SK-N-MC (cell line): ENCODE measurements around the gene CCDC88B.

ENCODE experiments used
- DNase-seq: peaks from one replicate; pipeline ENCODE4 v3.0.0-alpha.2; 2011; ENCODE audit warnings: low read depth, low spot score
- H3K27ac ChIP-seq: fragments of 200-600 bp; sonication (generic); 2 replicates; pipeline ENCODE4 v1.5.1; 2016; ENCODE audit warnings: mixed run types
- H3K36me3 ChIP-seq: fragments of 200-600 bp; sonication (generic); 2 replicates; pipeline ENCODE4 v1.6.1; 2017; ENCODE audit warnings: antibody characterized with exemption, low read length, mixed read lengths; ENCODE audit not compliant: insufficient read depth
- H3K4me3 ChIP-seq: fragments of 200-600 bp; sonication (generic); 2 replicates; pipeline ENCODE4 v1.5.1; 2016
- H3K9ac ChIP-seq: fragments of 200-600 bp; sonication (generic); 2 replicates; pipeline ENCODE4 v1.8.0; 2017; ENCODE audit warnings: mixed run types, mixed read lengths; ENCODE audit not compliant: insufficient read length
- H3K9me3 ChIP-seq: fragments of 200-600 bp; sonication (generic); 2 replicates; pipeline ENCODE4 v1.6.1; 2017; ENCODE audit warnings: low read depth, mild to moderate bottlenecking, antibody characterized with exemption, low read length, moderate library complexity, mixed read lengths
- EZH2 ChIP-seq: fragments of 200-600 bp; sonication (generic); IDR thresholded peaks from one replicate; pipeline ENCODE4 v1.6.1; 2017; ENCODE audit warnings: antibody characterized with exemption
- FOXP2 ChIP-seq: optimal IDR thresholded peaks from 2 replicates; pipeline ENCODE3; 2011; ENCODE audit warnings: mild to moderate bottlenecking, moderate library complexity; ENCODE audit not compliant: insufficient read depth; ENCODE audit errors: extremely low read length, control extremely low read depth
- POLR2AphosphoS5 ChIP-seq: IDR thresholded peaks from 2 replicates; pipeline ENCODE4 v1.6.1; 2012; ENCODE audit warnings: mild to moderate bottlenecking, low read depth, low read length, borderline replicate concordance

The CCDC88B gene

DNA sequence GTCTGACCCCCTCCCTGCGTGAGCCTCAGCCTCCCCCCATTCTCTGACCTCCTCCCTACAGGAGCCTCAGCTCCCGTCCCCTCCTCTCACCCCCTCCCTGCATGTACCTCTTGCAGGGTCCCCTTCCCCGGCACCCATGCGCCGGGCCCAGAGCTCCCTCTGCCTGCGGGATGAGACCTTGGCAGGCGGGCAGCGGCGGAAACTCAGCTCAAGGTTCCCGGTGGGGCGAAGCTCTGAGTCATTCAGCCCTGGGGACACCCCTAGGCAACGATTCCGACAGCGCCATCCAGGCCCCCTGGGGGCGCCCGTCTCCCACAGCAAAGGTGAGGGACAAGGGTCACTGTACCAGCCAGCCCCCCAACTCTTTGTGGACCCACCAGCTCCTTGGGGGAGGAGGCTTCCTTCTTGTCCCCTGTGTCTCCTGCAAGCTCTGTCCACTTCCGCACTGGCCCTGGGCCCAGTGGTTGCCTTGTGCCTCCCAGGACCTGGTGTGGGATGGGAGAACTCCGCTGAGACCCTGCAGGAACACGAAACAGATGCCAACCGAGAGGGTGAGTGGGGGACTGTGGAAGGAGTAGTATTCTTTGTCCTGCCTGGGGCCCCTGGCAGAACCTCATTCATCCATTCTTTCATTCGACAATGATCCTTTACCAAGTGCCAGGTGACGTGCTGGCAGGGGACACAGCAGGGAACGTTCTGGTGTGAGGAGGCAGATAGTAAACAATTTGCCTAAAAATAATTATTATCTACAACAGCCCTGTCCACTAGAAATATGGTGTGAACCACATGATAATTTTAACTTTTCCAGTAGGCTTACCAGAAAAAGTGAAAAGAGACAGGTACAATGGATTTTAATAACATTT lies 15.3 kb downstream of the CCDC88B start:
- H3K9me3 ChIP-seq = no peaks in the 10 kb centered on the region
- peak overlapping the region; percentile 50; the same call in 1 of the 2 replicates for H3K4me3 ChIP-seq
- peak overlapping the region; percentile 63 for H3K9ac ChIP-seq
- no peak for TF ChIP-seq EZH2
- no peak for TF ChIP-seq POLR2AphosphoS5
- no peak for TF ChIP-seq FOXP2
- H3K36me3 ChIP-seq = no peaks in the 10 kb centered on the region
- no peak for DNase-seq
- peak overlapping the region; percentile 54; the same call in 1 of the 2 replicates for H3K27ac ChIP-seq

DNA sequence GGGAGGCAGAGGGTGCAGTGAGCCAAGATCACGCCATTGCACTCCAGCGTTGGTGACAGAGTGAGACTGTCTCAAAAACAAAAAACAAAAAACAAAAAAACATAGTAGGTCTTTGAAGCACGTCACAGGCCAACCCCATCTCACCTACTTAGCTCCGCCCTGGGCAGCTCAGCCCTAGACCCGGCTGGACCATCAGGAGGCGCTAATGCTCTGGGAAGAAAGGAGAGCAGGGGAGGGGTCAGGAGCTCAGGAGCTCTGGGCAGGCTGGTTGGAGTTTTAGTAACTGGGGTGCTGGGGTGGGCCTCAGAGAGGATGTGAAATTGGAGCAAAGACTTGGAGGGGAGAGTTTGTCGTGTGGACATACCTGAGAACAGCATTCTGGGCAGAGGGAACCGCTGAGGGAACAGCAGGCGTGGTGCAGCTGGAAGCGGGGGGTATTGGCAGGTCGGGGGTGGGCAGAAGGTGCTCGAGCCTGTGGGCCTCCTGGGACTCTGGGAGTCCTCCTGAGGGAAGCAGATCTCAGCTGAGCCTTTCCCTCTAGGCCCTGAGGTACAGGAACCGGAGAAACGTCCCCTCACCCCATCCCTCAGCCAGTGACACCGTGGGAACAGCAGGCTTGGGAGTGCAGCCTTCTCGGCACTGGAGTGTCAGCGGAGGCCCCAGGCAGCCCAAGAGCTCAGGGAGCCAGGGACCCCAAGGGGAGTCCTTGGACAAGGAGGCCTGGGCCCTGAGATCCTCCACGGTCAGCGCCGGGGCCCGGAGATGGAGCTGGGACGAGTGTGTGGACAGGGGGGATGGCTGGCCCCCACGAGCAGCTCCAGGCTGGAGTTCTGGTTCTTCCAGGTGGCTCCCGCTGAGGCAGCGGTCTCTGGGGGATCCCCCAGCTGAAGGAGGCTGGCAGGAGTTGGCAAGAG lies 16.8 kb downstream of the CCDC88B start:
- TF ChIP-seq POLR2AphosphoS5 (no peak), EZH2 (no peak), FOXP2 (no peak)
- Histone ChIP-seq H3K36me3 (no peaks in the 10 kb centered on the region; the same call in 1 of the 2 replicates), H3K9me3 (no peaks in the 10 kb centered on the region), H3K9ac (no peak overlapping the region), H3K4me3 (no peak overlapping the region), H3K27ac (no peak overlapping the region)
- DNase-seq = no peak

DNA sequence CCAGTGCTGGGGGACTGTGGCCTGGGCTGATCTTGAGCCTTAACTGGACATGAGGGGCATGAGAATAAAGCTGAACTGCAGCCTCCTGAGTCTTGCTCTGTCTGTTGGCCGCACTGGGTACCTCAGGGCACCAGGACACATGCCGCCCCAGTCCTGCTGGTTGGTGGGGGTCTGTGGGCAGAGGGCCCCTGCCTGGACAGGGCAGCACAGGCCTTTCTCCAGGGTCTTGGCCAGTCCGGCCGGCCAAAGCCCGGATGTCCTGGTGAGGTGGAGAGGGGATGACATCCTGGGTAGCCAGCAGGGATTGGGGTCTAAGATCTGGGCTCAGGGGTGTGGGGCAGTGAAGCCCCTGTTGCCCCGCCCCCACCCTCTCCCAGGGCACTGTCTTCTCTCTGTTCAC lies 17.4 kb downstream of the CCDC88B start:
- H3K9ac ChIP-seq = no peak overlapping the region
- no peak for TF ChIP-seq EZH2
- TF ChIP-seq POLR2AphosphoS5 = no peak
- TF ChIP-seq FOXP2 = no peak
- H3K9me3 ChIP-seq = no peaks in the 10 kb centered on the region
- no peaks in the 10 kb centered on the region; the same call in 1 of the 2 replicates for H3K36me3 ChIP-seq
- H3K4me3 ChIP-seq = no peak overlapping the region
- DNase-seq = no peak
- no peak overlapping the region for H3K27ac ChIP-seq

DNA sequence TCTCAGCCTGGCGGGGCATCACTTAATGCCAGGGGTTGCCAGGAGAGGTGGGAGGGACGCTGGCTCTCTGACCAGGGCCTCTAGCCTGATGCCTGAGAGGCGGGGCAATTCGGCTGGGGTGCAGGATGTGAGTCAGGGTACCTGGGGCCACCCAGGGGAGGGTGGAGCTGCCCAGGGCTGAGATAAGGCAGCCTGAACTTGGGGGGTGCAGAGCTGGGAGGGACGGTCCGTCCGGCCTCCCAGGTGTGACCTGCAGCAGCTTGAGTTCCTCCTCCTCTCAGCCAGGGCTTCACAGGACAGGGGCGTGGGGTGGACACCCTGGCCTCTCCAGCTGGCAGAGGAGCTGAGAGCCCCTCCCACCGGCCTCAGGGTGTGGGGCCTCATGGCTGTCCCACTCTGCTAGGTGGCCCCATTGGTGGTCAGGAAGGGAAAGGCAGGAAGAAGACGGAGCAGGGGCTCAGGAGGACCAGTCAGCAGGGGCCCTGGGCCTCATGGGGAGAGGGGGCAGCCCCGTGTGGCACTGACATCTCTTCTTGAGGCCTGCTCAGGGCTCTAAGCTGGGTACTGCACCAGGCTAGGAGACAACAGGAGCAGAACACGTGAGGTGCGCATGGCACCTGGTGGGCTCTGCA lies 18.0 kb downstream of the CCDC88B start:
- no peaks in the 10 kb centered on the region for H3K9me3 ChIP-seq
- no peak for DNase-seq
- TF ChIP-seq EZH2 (no peak), FOXP2 (no peak), POLR2AphosphoS5 (no peak)
- no peaks in the 10 kb centered on the region; the same call in 1 of the 2 replicates for H3K36me3 ChIP-seq
- no peak overlapping the region for H3K27ac ChIP-seq
- H3K4me3 ChIP-seq = peak overlapping the region; percentile 84
- H3K9ac ChIP-seq = no peak overlapping the region

DNA sequence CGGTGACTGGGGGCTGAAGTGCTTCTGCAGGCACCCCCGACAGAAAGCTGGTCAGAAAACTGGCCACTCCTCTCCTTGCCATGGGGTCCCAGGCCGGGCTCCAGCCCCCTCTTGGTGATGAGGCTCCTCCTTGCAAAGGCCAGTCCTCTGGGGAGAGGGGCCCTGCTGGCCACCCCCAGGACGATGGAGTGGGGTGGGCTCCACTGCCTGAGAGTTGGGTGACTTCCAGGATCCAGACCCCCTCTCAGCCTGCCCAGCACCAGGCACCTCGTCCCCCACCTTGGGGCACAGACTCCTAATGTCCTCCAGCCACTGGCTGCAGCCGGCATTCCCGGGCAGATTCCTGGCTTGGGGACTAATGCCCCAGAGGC lies 18.5 kb downstream of the CCDC88B start:
- no peak overlapping the region for H3K27ac ChIP-seq
- no peak for DNase-seq
- no peak for TF ChIP-seq FOXP2
- no peak for TF ChIP-seq EZH2
- no peak for TF ChIP-seq POLR2AphosphoS5
- H3K4me3 ChIP-seq = peak overlapping the region; percentile 84
- H3K9ac ChIP-seq = no peak overlapping the region
- H3K9me3 ChIP-seq = no peaks in the 10 kb centered on the region
- no peaks in the 10 kb centered on the region; the same call in 1 of the 2 replicates for H3K36me3 ChIP-seq

DNA sequence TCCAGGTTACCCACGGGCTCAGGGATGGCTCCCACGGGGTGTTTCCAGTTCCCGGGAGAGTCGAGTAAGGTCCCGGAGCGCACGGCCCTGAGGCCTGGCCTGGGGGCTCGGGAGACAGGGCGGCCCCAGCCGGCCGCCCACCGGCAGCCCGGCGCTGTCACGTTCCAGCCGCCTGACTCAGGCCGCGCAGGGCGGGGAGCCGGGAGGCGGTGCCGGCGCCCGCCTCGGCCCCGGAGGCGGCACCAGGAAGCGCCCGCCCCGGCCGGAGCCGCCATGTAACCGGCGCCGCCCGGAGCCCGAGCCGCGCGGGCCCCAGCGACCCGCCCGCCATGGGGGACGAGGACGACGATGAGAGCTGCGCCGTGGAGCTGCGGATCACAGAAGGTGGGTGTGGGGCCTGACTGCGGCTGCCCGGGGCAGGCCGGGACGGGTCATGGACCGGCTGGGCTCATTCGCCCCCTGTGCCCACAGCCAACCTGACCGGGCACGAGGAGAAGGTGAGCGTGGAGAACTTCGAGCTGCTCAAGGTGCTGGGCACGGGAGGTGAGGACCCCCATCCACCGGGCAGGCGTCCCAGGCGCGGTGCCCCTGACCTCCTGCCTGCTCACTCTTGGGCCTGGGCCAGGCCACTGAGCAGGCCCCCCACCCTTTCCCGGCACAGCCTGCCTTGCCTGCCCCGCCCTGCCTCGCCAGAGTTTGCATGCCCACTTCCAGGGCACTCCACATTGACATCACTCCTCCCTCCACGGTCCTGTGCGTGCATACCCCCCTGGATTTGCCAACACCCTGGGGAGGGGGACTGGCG lies 19.1 kb downstream of the CCDC88B start, which contains the start of gene RPS6KA4:
Gene RPS6KA4 (plus strand): TSS at position 256 of the 805 bp plus-strand sequence. CDS start 74 bp downstream, at position 330.
- H3K9me3 ChIP-seq = no peaks in the 10 kb centered on the region

DNA sequence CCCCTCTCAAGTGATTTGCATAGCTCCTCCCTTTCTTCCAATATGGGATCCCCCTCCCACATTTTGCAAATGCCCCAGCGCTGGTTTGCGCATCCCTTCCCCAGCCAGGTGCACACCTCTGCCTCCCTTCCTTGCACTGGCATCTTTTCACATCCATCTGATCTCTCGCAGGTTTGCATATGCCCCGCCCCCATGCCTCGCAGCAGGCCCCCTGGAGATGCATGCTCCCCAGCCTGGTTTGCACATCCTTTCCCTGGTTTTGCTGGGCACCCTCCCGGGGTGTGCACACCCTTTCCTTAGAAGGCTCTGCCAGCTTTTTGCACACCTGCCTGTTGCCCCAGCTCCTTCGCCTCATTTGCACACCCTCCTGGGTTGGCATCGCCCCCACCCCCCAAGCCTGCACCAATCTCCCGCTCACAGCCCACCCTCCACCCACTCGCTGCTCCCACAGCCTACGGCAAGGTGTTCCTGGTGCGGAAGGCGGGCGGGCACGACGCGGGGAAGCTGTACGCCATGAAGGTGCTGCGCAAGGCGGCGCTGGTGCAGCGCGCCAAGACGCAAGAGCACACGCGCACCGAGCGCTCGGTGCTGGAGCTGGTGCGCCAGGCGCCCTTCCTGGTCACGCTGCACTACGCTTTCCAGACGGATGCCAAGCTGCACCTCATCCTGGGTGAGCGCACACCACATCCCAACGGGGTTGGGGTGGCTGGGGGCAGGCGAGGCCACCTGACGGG lies 19.9 kb downstream of the CCDC88B start:
- Histone ChIP-seq H3K36me3 (no peaks in the 10 kb centered on the region; the same call in 1 of the 2 replicates), H3K27ac (no peak overlapping the region), H3K9me3 (no peaks in the 10 kb centered on the region), H3K4me3 (peak overlapping the region; percentile 84), H3K9ac (no peak overlapping the region)
- DNase-seq = no peak
- TF ChIP-seq POLR2AphosphoS5 (no peak), FOXP2 (no peak), EZH2 (no peak)

More for the DNA sequence above, 19.1 kb downstream of the CCDC88B start, which contains the start of gene RPS6KA4:
- Histone ChIP-seq H3K36me3 (no peaks in the 10 kb centered on the region; the same call in 1 of the 2 replicates), H3K4me3 (peak within 1 kb of the TSS; percentile 84), H3K9ac (peak within 1 kb of the TSS; percentile 71), H3K27ac (no peak within 1 kb of the TSS)
- no peak for DNase-seq
- TF ChIP-seq POLR2AphosphoS5 (peak; percentile 37; the same call in 1 of the 2 replicates), EZH2 (no peak)
